OCI-LY7 (cell line): ENCODE data around the gene INPP5J. TPM values are rescaled to one million over a fixed set of nuclear protein-coding genes. Genes with fewer than 3 reads are reported as not detected.
A peak's percentile ranks its signal among the peaks of the same experiment; 100 is the strongest.

Experiments
- BruUV-seq: library from RNA; stranded (reverse); fragments of 400-500 nt; replicated peaks from 2 replicates; lab custom pipeline; 2021; lab: Mats Ljungman, UMichigan
- CTCF ChIA-PET: fragments of 300-600 bp; sonication (Branson Sonifier 250); formaldehyde crosslinking; loops from one replicate; lab custom pipeline; 2022; ENCODE audit warnings: antibody characterized with exemption; ENCODE audit not compliant: unreplicated experiment; lab: Charles Lee
- POLR2A ChIA-PET: fragments of 300-600 bp; sonication (Branson Sonifier 250); formaldehyde crosslinking; loops from one replicate; lab custom pipeline; 2022; ENCODE audit warnings: antibody characterized with exemption; lab: Charles Lee
- DNase-seq: peaks from one replicate; pipeline ENCODE4 v3.0.0-alpha.2; 2015; ENCODE audit warnings: low spot score
- H2AFZ ChIP-seq: fragments of 200-600 bp; sonication (generic), shearing (Covaris generic); 2 replicates; pipeline ENCODE4 v1.6.1; 2014; ENCODE audit warnings: mild to moderate bottlenecking, antibody characterized with exemption, low read length, moderate library complexity
- H3K27ac ChIP-seq: fragments of 200-600 bp; sonication (generic); 2 replicates; pipeline ENCODE4 v1.5.1; 2014; ENCODE audit warnings: mixed run types, low read depth, mild to moderate bottlenecking, moderate library complexity, low read length, inconsistent platforms; ENCODE audit not compliant: poor library complexity, severe bottlenecking
- H3K36me3 ChIP-seq: fragments of 200-600 bp; sonication (generic); 2 replicates; pipeline ENCODE4 v1.6.1; 2014; ENCODE audit warnings: mild to moderate bottlenecking, antibody characterized with exemption, low read length, moderate library complexity, mixed read lengths; ENCODE audit not compliant: insufficient read depth
- H3K4me1 ChIP-seq: fragments of 200-600 bp; sonication (generic); 2 replicates; pipeline ENCODE4 v1.5.1; 2014; ENCODE audit warnings: mild to moderate bottlenecking, low read length; ENCODE audit not compliant: insufficient read depth, poor library complexity, severe bottlenecking
- H3K4me2 ChIP-seq: fragments of 200-600 bp; sonication (generic); 2 replicates; pipeline ENCODE4 v1.6.1; 2014; ENCODE audit warnings: mild to moderate bottlenecking, low read length
- H3K4me3 ChIP-seq: fragments of 200-600 bp; sonication (generic); 2 replicates; pipeline ENCODE4 v1.5.1; 2014; ENCODE audit warnings: mild to moderate bottlenecking, low read depth, low read length; ENCODE audit not compliant: poor library complexity, severe bottlenecking
- H3K79me2 ChIP-seq: fragments of 200-600 bp; sonication (generic); 2 replicates; pipeline ENCODE4 v1.6.1; 2016; ENCODE audit warnings: low read depth, mild to moderate bottlenecking, low read length, moderate library complexity, mixed read lengths; ENCODE audit not compliant: insufficient read depth
- H3K9me2 ChIP-seq: fragments of 200-600 bp; sonication (generic); 2 replicates; pipeline ENCODE4 v1.6.1; 2016; ENCODE audit warnings: mild to moderate bottlenecking, low read length, mixed read lengths; ENCODE audit not compliant: insufficient read depth
- H3K9me3 ChIP-seq: fragments of 200-600 bp; sonication (generic); 2 replicates; pipeline ENCODE4 v1.6.1; 2014; ENCODE audit warnings: mild to moderate bottlenecking, mixed run types, low read length, mixed read lengths
- H4K20me1 ChIP-seq: fragments of 200-600 bp; sonication (generic); 2 replicates; pipeline ENCODE4 v1.6.1; 2014; ENCODE audit warnings: mild to moderate bottlenecking, antibody characterized with exemption, low read length, moderate library complexity, mixed read lengths; ENCODE audit not compliant: insufficient read depth
- EZH2phosphoT487 ChIP-seq: fragments of 200-600 bp; sonication (generic); IDR thresholded peaks from 2 replicates; pipeline ENCODE4 v1.6.1; 2018; ENCODE audit warnings: low read depth, borderline replicate concordance, mild to moderate bottlenecking, mixed run types, antibody characterized with exemption, low read length, moderate library complexity, mixed read lengths
- intact Hi-C: fragments of 100-400 bp; cut with micrococcal nuclease; formaldehyde crosslinking; loops from one replicate; pipeline ENCODE4 v1.10.0; 2022; ENCODE audit not compliant: unreplicated experiment
- total RNA-seq, 2 experiments: library from RNA; depleted of rRNA in 1 of 2; stranded (reverse); fragments of >200 nt in 1 of 2; shearing (Covaris generic) in 1 of 2; gene quantifications; 2 replicates each; pipeline ENCODE4 v1.2.3, GENCODE V29; 2014 to 2022
- TF ChIP-seq, protein P1 (sequence below): fragments of 200-600 bp; sonication (generic); conservative IDR thresholded peaks from 2 replicates; pipeline ENCODE4 v1.5.1; 2014; ENCODE audit warnings: mild to moderate bottlenecking, antibody characterized with exemption, low read length, moderate library complexity, mixed read lengths

Gene INPP5J
- total RNA-seq, 2 experiments from 2014 or later = 7.5 TPM; not detected in 1

DNA sequence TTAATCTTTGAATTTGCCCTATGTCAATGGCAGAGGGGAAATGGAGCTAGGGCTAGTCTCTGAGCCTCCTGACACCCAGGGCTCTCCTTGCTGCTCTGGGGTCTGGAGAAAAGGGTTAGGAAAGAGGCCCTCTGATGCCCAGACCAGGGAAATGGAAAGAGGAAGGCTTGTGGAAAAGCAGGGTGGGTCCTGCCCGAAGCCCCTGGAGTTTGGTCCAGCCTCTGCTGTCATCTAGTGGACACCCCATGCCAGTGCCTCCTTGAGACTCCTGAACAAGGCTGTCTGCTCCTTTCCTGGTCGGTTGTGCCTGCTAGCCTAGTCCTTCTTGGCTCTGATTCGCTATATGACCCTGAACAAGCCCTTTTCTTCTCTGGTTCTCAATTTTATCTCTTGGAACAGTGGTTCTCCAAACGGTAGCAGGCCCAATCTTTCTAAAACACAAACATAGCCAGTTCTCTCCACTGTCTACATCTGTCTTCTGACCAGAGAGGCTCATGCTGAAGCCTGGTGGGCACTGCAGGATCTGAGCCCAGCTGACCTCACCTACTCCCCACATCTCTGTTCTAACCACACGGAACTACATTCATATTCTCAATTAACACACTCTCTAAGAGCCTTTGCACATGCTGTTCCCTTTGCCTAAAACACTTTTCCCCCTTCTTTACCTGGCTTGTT is 26.3 kb downstream of the INPP5J start:
- Histone ChIP-seq H3K79me2 (no peaks in the 10 kb centered on the region), H2AFZ (no peak overlapping the region), H4K20me1 (no peaks in the 10 kb centered on the region), H3K4me2 (no peak overlapping the region), H3K9me3 (peaks cover 12% of the 10 kb centered on the region), H3K36me3 (no peaks in the 10 kb centered on the region), H3K4me3 (no peak overlapping the region), H3K4me1 (no peaks in the 10 kb centered on the region), H3K9me2 (no peaks in the 10 kb centered on the region), H3K27ac (no peak overlapping the region)
- TF ChIP-seq, protein P1, sequence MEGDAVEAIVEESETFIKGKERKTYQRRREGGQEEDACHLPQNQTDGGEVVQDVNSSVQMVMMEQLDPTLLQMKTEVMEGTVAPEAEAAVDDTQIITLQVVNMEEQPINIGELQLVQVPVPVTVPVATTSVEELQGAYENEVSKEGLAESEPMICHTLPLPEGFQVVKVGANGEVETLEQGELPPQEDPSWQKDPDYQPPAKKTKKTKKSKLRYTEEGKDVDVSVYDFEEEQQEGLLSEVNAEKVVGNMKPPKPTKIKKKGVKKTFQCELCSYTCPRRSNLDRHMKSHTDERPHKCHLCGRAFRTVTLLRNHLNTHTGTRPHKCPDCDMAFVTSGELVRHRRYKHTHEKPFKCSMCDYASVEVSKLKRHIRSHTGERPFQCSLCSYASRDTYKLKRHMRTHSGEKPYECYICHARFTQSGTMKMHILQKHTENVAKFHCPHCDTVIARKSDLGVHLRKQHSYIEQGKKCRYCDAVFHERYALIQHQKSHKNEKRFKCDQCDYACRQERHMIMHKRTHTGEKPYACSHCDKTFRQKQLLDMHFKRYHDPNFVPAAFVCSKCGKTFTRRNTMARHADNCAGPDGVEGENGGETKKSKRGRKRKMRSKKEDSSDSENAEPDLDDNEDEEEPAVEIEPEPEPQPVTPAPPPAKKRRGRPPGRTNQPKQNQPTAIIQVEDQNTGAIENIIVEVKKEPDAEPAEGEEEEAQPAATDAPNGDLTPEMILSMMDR = peak; percentile 85
- no peak for TF ChIP-seq EZH2phosphoT487
- no TSS peak for BruUV-seq
- POLR2A ChIA-PET = interaction anchor here (0.6 kb wide), 1 partner anchor 41 kb away, joined by 4 read pairs; no protein-coding TSS in a partner anchor
- intact Hi-C loops = loop anchor here (1.0 to 5.0 kb wide), 4 partner anchors 42 to 387 kb away; partner anchors contain the start of gene SELENOM
- CTCF ChIA-PET = no interaction called here
- DNase-seq = peak; percentile 61

DNA sequence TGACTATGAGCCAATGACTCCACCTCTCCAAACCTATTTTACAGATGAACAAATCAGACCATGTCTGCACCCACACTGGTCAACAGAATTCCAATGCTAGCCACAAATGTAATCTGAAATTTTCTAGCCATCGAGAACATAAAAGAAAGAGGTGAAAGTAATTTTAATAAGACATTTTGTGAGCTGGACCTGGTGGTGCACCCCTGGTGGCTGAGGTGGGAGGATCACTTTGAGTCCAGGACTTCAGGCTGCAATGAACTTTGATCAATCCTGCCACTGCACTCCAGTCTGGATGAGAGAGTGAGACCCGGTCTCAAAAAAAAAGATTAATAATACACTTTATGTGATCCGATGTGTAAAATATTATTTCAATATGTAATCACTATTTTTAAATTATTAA is 27.8 kb downstream of the INPP5J start:
- no peak for DNase-seq
- POLR2A ChIA-PET = no interaction called here

More for the DNA sequence above, 27.8 kb downstream of the INPP5J start:
- H2AFZ ChIP-seq = no peak overlapping the region
- CTCF ChIA-PET = no interaction called here
- H4K20me1 ChIP-seq = no peaks in the 10 kb centered on the region
- no TSS peak for BruUV-seq
- H3K27ac ChIP-seq = no peak overlapping the region
- H3K4me3 ChIP-seq = no peak overlapping the region
- H3K4me1 ChIP-seq = no peaks in the 10 kb centered on the region
- H3K36me3 ChIP-seq = no peaks in the 10 kb centered on the region
- H3K9me3 ChIP-seq = peaks cover 12% of the 10 kb centered on the region
- no peaks in the 10 kb centered on the region for H3K9me2 ChIP-seq
- H3K79me2 ChIP-seq = no peaks in the 10 kb centered on the region
- intact Hi-C loops = no loop called here
- no peak overlapping the region for H3K4me2 ChIP-seq
- TF ChIP-seq, protein P1 = peak; percentile 64
- TF ChIP-seq EZH2phosphoT487 = no peak
